ENCODE measurements around the gene NRG3. TPM values are rescaled to one million over a fixed set of nuclear protein-coding genes. Genes with fewer than 3 reads are reported as not detected.

Gene NRG3
- total and polyA plus RNA-seq, 9 donors, result 0.04 to 4.5 (median 0.15) TPM; not detected in 2

DNA sequence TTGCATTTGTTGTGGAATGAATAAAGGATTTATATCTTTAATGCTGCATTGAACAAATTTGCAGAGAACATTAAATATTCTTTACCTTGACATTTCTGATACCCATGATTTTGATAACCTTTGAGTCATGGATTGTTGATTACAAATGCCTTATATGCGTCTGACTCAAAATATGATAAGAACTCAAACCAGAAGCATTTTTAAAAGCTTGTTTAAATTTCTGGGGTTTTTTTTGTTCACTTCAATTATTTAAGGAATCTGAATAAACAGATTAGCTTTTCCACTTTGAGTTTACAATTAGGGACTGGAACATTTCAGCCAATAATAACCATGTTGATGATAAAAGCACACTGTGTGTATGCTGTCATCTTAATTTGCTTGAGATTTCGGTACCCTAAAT, 253.5 kb downstream of the NRG3 start:
- DNase-seq, result no peak
- no peaks in the 10 kb centered on the region for H3K36me3 ChIP-seq
- intact Hi-C loops (cut with DNase I), result no loop called here
- 21 to 36% (median 21%) methylated on average over 2 of the region's 2 CpGs for WGBS, 3 donors
- no peaks in the 10 kb centered on the region for H3K4me1 ChIP-seq (ENCODE audit: insufficient read depth)
- no peak overlapping the region for H3K27ac ChIP-seq
- H3K27me3 ChIP-seq, result no peaks in the 10 kb centered on the region
- TF ChIP-seq EP300 (IDR thresholded peaks at IDR 0.05), result no peak
- TF ChIP-seq CTCF (IDR thresholded peaks at IDR 0.05), result no peak
- TF ChIP-seq POLR2A (IDR thresholded peaks at IDR 0.05), result no peak
- no peaks in the 10 kb centered on the region for H3K9me3 ChIP-seq
- no peak overlapping the region for H3K4me3 ChIP-seq

- intact Hi-C loops (cut with DNase I), result no loop called here
- Histone ChIP-seq H3K4me3 (no peak overlapping the region), H3K4me1 (ENCODE audit: insufficient read depth) (no peaks in the 10 kb centered on the region), H3K27me3 (no peaks in the 10 kb centered on the region), H3K27ac (no peak overlapping the region), H3K9me3 (no peaks in the 10 kb centered on the region), H3K36me3 (no peaks in the 10 kb centered on the region)
- no peak for TF ChIP-seq EP300 (IDR thresholded peaks at IDR 0.05)
- no peak for TF ChIP-seq POLR2A (IDR thresholded peaks at IDR 0.05)
- no peak for DNase-seq
- 58 to 68% (median 63%) methylated on average over 1 of the region's 1 CpG for WGBS, 3 donors
Measured at GRCh38 chr10:82136103-82136502, 261.1 kb downstream of the NRG3 start.

- 53 to 76% (median 60%) methylated on average over 3 of the region's 3 CpGs for WGBS, 3 donors
- H3K27ac ChIP-seq, result no peak overlapping the region
- H3K9me3 ChIP-seq, result no peaks in the 10 kb centered on the region
- intact Hi-C loops (cut with DNase I), result no loop called here
- H3K4me3 ChIP-seq, result no peak overlapping the region
- no peaks in the 10 kb centered on the region for H3K27me3 ChIP-seq
- no peak for DNase-seq
- no peaks in the 10 kb centered on the region for H3K4me1 ChIP-seq (ENCODE audit: insufficient read depth)
- H3K36me3 ChIP-seq, result no peaks in the 10 kb centered on the region
- TF ChIP-seq CTCF (IDR thresholded peaks at IDR 0.05) (no peak), POLR2A (IDR thresholded peaks at IDR 0.05) (no peak), EP300 (IDR thresholded peaks at IDR 0.05) (no peak)
Measured at GRCh38 chr10:82144153-82144552, 269.2 kb downstream of the NRG3 start.

- WGBS, 3 donors, result 24 to 53% (median 29%) methylated on average over 1 of the region's 1 CpG
- no peak overlapping the region for H3K27ac ChIP-seq
- no peak overlapping the region for H3K4me3 ChIP-seq
- no peaks in the 10 kb centered on the region for H3K9me3 ChIP-seq
- no peaks in the 10 kb centered on the region for H3K27me3 ChIP-seq
- intact Hi-C loops (cut with DNase I), result no loop called here
- H3K36me3 ChIP-seq, result no peaks in the 10 kb centered on the region
- no peaks in the 10 kb centered on the region for H3K4me1 ChIP-seq (ENCODE audit: insufficient read depth)
- TF ChIP-seq CTCF (IDR thresholded peaks at IDR 0.05) (no peak), EP300 (IDR thresholded peaks at IDR 0.05) (no peak), POLR2A (IDR thresholded peaks at IDR 0.05) (no peak)
- no peak for DNase-seq
Measured at GRCh38 chr10:82148764-82149163, 273.8 kb downstream of the NRG3 start.

DNA sequence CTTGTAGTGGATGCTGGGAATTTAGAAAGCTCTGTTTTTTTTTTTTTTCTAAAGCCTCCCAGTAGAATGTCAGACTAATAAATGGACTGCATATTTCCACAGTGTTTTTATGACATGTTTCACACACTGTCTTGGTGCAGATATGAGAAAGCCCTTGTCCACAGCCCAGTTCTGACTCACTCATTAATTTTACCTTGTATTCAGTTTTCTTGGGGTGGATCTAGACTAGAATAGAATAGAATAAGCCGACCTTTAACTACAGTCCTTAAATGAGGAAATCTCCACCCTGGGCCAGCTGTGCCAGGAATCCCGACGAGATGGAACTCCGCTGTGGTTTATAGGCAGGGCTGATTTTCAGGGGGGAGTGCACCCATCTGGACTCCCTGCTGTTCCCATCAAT, 274.7 kb downstream of the NRG3 start:
- 11 to 16% (median 12%) methylated on average over 4 of the region's 4 CpGs for WGBS, 3 donors
- H3K27ac ChIP-seq, result no peak overlapping the region
- no peaks in the 10 kb centered on the region for H3K36me3 ChIP-seq
- no peaks in the 10 kb centered on the region for H3K4me1 ChIP-seq (ENCODE audit: insufficient read depth)
- H3K9me3 ChIP-seq, result no peaks in the 10 kb centered on the region
- no peak overlapping the region for H3K4me3 ChIP-seq
- intact Hi-C loops (cut with DNase I), result no loop called here
- DNase-seq, result no peak
- no peak for TF ChIP-seq POLR2A (IDR thresholded peaks at IDR 0.05)
- TF ChIP-seq CTCF (IDR thresholded peaks at IDR 0.05), result no peak
- TF ChIP-seq EP300 (IDR thresholded peaks at IDR 0.05), result no peak
- H3K27me3 ChIP-seq, result no peaks in the 10 kb centered on the region

All from ovary (tissue), 9 donors.